GM19099 (cell line): ENCODE measurements around the gene PGK2.

Experiments
- POLR2A ChIP-seq: IDR thresholded peaks from 3 replicates; pipeline ENCODE4 v1.6.1; 2011; ENCODE audit warnings: low read depth; ENCODE audit not compliant: insufficient read length; ENCODE audit errors: extremely low read depth

The PGK2 gene

DNA sequence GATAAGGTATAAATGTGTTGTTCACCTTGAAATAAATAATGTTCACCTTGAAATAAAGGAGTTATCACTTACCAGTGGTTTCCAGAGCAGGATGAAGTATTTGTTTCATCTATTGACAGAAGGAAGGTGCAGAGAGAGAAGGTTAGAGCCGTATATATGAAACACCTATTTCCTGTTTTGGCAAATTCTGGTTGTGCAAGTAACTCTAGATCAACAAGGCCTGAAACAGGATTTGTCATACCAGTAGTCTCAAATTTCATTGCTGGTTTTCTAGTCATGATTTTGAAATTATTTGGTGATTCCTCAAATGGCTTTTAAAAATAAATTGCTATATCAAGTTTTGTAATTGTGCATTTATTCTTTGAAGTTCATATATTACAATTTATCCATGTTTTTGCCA is 42.8 kb downstream of the PGK2 start, which contains the start of gene CRISP3:
CRISP3 (minus strand) TSS at position 130 of the 400 bp plus-strand sequence; CDS start at position 109, 21 bp downstream.
- TF ChIP-seq POLR2A: no peak

DNA sequence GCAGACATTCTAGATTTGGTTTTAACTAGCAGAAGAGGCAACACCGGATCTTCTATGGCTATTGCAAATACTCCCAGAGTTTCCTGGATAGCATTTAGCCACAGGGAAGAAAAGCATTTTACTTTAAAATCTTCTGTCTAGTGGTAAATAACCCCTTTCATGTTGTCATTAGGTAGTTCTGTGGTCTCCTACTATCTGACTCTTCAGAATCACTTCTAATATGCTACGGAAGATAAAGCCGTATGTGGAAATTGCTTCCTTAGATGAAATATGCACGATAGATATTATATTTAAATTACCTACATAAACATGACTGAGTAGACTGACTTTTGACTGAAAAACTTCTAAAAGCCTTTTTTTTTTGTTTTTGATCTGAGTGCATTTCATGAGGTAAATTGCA is 43.7 kb downstream of the PGK2 start:
- TF ChIP-seq POLR2A: no peak

DNA sequence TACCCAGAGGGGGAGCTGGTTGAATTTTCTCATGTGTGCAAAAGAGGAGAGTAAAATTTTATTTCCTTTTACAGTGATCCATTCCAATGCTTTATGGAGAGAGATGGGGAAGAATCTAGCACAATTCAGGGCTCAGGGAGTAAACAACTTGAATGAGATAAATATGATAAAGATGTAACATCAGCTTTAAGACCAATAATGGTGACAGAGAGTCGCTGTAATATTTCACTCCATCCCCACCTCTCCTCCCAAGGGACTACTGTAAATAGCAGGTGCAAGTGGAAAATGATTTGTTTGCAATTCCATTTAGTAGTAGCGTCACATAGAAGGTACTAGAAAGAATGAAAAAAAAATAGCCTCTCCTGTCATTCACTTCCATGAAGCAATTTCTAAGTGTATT is 47.7 kb downstream of the PGK2 start:
- no peak for TF ChIP-seq POLR2A

DNA sequence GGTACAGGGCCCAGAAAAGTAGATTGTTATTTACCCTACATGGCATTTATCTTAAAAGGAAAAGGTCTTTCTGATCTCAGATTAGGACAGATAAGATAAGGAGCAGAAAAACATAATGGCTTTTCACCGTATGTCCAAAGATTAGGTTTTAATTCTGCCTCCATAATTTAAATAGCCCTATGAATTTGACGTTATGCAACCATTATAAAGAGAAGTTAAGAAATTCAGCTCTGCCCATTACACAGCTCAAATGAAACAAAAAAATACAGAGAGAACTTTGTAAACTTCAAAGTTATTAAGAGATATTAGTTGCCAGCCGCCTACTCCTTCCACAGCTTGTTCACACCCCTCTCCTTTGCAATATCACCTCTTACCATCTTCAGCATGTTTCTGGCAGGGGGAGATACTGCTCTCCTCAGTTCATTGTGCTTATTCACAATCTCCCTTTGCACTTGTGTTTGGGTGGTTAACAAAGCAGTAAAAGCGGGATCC is 51.0 kb downstream of the PGK2 start:
- no peak for TF ChIP-seq POLR2A
